Hepatocyte (in vitro differentiated cells): Measurements from ENCODE around the gene PNMA8C. TPM values are rescaled to one million over a fixed set of nuclear protein-coding genes. Genes with fewer than 3 reads are reported as not detected.

Source experiments
- DNase-seq: peaks from one replicate; pipeline ENCODE4 v3.0.0-alpha.2; 2016; ENCODE audit warnings: low spot score
- H2AFZ ChIP-seq: fragments of 200-600 bp; sonication (generic); 2 replicates; pipeline ENCODE4 v1.6.0; 2016; ENCODE audit warnings: antibody characterized with exemption, mild to moderate bottlenecking
- H3K27ac ChIP-seq: fragments of 200-600 bp; sonication (generic); 2 replicates; pipeline ENCODE4 v1.5.1; 2016; ENCODE audit warnings: mild to moderate bottlenecking
- H3K27me3 ChIP-seq: fragments of 200-600 bp; sonication (generic); 2 replicates; pipeline ENCODE4 v1.6.1; 2016
- H3K36me3 ChIP-seq: fragments of 200-600 bp; sonication (generic); replicated peaks from 2 replicates; pipeline ENCODE4 v1.5.1; 2016; ENCODE audit warnings: low read depth; ENCODE audit not compliant: insufficient read depth
- H3K4me1 ChIP-seq: fragments of 200-600 bp; sonication (generic); 2 replicates; pipeline ENCODE4 v1.5.1; 2016; ENCODE audit warnings: mild to moderate bottlenecking, moderate library complexity; ENCODE audit not compliant: insufficient read depth
- H3K4me2 ChIP-seq: fragments of 200-600 bp; sonication (generic); 2 replicates; pipeline ENCODE4 v1.6.0; 2016
- H3K4me3 ChIP-seq: fragments of 200-600 bp; sonication (generic); 2 replicates; pipeline ENCODE4 v1.5.1; 2016; ENCODE audit warnings: mild to moderate bottlenecking
- H3K79me2 ChIP-seq: fragments of 200-600 bp; sonication (generic); 2 replicates; pipeline ENCODE4 v1.6.0; 2017; ENCODE audit warnings: mild to moderate bottlenecking
- H3K9me2 ChIP-seq: fragments of 200-600 bp; sonication (generic); replicated peaks from 2 replicates; pipeline ENCODE4 v1.6.0; 2017; ENCODE audit warnings: mild to moderate bottlenecking; ENCODE audit not compliant: insufficient read depth
- H3K9me3 ChIP-seq: fragments of 200-600 bp; sonication (generic); 2 replicates; pipeline ENCODE4 v1.5.1; 2016; ENCODE audit warnings: low read depth, mild to moderate bottlenecking
- H4K20me1 ChIP-seq: fragments of 200-600 bp; sonication (generic); 2 replicates; pipeline ENCODE4 v1.6.0; 2016; ENCODE audit warnings: mild to moderate bottlenecking; ENCODE audit not compliant: insufficient read depth, poor library complexity, severe bottlenecking
- EZH2 ChIP-seq: fragments of 200-600 bp; sonication (generic); IDR thresholded peaks from 2 replicates; pipeline ENCODE4 v1.6.1; 2016; ENCODE audit warnings: antibody characterized with exemption, mild to moderate bottlenecking, borderline replicate concordance
- EZH2phosphoT487 ChIP-seq: fragments of 200-600 bp; sonication (generic); IDR thresholded peaks from one replicate; pipeline ENCODE4 v1.6.1; 2018; ENCODE audit warnings: antibody characterized with exemption, mild to moderate bottlenecking, low read depth, moderate library complexity; ENCODE audit not compliant: unreplicated experiment, severe bottlenecking
- WGBS: methylation state at CpG from one replicate; pipeline ENCODE4 v1.1.6; 2016; ENCODE audit warnings: low lambda C conversion rate; ENCODE audit errors: missing lambda C conversion rate; 5-methylcytosine and 5-hydroxymethylcytosine counted together
- polyA plus RNA-seq: library from polyadenylated mRNA; unstranded; fragments of >200 nt; fragmentation: Nextera tagmentation; extraction: Ambion mirVana; gene quantifications from 2 replicates; pipeline ENCODE4 v1.2.1, GENCODE V29; 2016
- total RNA-seq: library from RNA; depleted of rRNA; stranded (reverse); fragments of >200 nt; gene quantifications from 2 replicates; pipeline ENCODE4 v1.2.3, GENCODE V29; 2014
- TF ChIP-seq, protein P1 (sequence below): fragments of 200-600 bp; sonication (generic); IDR thresholded peaks from 2 replicates; pipeline ENCODE4 v1.5.1; 2016; ENCODE audit warnings: antibody characterized with exemption, mild to moderate bottlenecking; ENCODE audit not compliant: poor library complexity

PNMA8C gene
- total and polyA plus RNA-seq, 2 experiments from 2014 or later = 0.27 TPM; not detected in 1

DNA sequence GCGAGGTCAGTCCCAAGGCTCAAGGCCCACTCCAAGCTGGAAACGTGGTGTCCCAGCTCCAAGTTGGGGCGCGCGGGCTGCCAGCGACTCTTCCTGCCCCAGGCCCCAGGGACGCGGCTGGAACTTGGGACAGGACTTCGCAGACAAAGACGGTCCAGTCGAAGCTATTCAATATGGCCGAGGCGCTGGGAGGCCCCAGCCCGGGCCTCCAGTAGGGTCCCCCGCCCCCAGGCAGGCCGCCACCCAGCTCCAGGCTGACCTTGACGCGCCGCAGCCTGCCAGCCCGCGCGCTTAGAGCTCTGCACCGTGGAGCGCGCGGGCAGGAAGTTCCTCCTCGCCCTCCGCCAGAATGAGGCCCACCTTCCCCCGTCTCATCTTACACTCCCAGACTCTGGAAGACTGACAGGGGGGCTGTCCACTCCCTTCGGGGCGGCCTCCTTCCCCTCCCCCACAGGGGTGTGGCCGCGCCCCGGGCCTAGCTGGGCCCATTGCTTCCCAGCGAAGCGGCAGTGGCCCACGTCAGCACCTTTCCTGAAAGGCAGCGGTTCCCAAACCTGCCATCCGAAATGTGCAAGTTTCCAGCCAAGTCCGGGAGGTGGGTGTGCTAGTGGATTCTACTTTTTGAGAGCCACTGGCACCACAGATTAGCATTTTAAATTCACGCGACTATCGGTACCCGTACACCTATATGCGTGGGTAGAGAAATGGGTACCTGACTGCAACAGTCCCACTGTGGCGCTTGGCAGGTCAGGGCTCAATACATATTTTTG lies 15.3 kb downstream of the PNMA8C start, which contains the start of gene CCDC8:
TSS of gene CCDC8 (minus strand) at position 303 of the 770 bp plus-strand sequence. CDS start 754 bp downstream, outside the sequence.
- peaks cover 21% of the 10 kb centered on the region for H4K20me1 ChIP-seq
- H3K4me2 ChIP-seq = peak within 1 kb of the TSS; percentile 95
- 11% methylated on average over 33 of the region's 46 CpGs for whole genome bisulfite sequencing
- no peaks in the 10 kb centered on the region for H3K9me3 ChIP-seq
- DNase-seq = peak; percentile 97
- H3K27ac ChIP-seq = peak within 1 kb of the TSS; percentile 94
- H3K79me2 ChIP-seq = peaks cover 33% of the 10 kb centered on the region
- TF ChIP-seq EZH2 (no peak), EZH2phosphoT487 (no peak)
- TF ChIP-seq, protein P1, sequence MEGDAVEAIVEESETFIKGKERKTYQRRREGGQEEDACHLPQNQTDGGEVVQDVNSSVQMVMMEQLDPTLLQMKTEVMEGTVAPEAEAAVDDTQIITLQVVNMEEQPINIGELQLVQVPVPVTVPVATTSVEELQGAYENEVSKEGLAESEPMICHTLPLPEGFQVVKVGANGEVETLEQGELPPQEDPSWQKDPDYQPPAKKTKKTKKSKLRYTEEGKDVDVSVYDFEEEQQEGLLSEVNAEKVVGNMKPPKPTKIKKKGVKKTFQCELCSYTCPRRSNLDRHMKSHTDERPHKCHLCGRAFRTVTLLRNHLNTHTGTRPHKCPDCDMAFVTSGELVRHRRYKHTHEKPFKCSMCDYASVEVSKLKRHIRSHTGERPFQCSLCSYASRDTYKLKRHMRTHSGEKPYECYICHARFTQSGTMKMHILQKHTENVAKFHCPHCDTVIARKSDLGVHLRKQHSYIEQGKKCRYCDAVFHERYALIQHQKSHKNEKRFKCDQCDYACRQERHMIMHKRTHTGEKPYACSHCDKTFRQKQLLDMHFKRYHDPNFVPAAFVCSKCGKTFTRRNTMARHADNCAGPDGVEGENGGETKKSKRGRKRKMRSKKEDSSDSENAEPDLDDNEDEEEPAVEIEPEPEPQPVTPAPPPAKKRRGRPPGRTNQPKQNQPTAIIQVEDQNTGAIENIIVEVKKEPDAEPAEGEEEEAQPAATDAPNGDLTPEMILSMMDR = no peak
- H3K4me1 ChIP-seq = peaks cover 53% of the 10 kb centered on the region
- H3K27me3 ChIP-seq = no peaks in the 10 kb centered on the region
- peak within 1 kb of the TSS; percentile 77 for H3K4me3 ChIP-seq
- H2AFZ ChIP-seq = peak within 1 kb of the TSS; percentile 45
- H3K9me2 ChIP-seq = no peaks in the 10 kb centered on the region
- H3K36me3 ChIP-seq = no peaks in the 10 kb centered on the region

DNA sequence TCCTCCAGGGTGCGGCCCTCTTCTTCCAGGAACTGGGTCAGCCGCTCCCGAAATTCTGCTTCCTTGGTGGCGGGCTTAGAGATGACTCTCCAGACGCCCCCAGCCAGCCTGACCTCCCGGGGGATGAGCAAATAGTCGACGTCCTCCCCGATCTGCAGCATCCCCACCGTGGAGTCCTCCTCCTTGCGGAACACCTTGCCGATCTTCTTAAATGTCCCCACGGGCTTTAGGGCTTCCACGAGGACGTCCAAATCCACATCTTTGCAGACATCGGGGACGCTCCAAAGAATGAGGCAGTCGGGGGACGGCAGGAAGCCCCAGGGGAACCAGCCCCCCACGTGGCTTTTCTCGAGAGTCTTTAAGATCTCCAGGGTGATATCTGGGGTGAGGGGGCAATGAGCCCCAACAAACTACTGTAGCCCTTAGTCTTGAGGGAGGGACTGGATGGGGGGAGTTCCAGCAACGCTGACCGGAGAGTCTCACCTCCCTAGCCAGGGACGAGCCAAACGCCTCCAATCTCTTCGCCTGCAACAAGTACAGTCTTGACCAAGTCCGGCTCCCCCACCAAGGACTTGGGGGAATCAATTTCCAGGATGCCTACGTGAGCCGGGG lies 16.0 kb downstream of the PNMA8C start:
- Histone ChIP-seq H3K9me3 (no peaks in the 10 kb centered on the region), H3K4me2 (peak overlapping the region; percentile 95), H3K4me1 (peaks cover 59% of the 10 kb centered on the region), H3K27me3 (no peaks in the 10 kb centered on the region), H3K9me2 (no peaks in the 10 kb centered on the region), H3K79me2 (peaks cover 35% of the 10 kb centered on the region), H3K36me3 (no peaks in the 10 kb centered on the region), H2AFZ (peak overlapping the region; percentile 28), H3K27ac (peak overlapping the region; percentile 94), H3K4me3 (peak overlapping the region; percentile 77), H4K20me1 (peaks cover 21% of the 10 kb centered on the region)
- 4% methylated on average over 28 of the region's 29 CpGs for WGBS
- no peak for DNase-seq
- TF ChIP-seq, protein P1 = no peak
- TF ChIP-seq EZH2 (no peak), EZH2phosphoT487 (no peak)

DNA sequence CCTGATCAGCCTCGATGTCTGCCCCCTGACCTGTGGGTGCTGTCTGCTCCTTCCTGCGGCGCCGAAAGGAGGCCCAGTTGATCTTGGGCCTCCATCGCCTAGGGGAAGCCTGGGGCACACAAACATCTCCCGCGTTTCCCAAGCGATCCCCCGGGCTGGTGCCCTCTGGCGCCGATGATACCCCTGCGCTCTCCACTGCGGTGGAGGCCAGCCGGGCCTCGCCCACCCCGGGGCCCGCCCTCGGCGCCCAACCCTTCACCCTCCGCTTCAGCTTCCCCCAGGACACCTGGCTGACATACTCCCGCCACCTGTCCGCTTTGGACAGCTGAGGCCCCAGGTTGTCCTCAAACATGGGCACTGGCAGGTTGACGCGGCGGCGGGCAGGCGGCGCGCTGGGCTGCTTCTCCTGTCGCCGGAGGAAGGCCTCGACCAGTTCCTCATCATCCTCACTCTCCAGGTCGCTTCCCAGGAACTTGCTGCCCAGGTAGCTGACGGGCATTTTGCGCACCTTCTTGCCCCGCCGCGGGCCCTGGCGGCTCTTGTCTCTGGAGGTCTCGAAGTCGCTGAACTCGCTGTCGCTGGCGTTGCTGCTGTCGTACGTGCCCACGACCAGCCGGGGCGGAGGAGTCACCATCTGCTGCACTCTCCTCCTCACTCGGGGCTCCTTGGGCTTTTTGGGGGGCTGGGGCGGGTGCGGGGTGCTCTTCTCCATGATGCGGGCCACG lies 16.6 kb downstream of the PNMA8C start:
- peaks cover 65% of the 10 kb centered on the region for H3K4me1 ChIP-seq
- no peaks in the 10 kb centered on the region for H3K36me3 ChIP-seq
- peak overlapping the region; percentile 77 for H3K4me3 ChIP-seq
- peaks cover 21% of the 10 kb centered on the region for H4K20me1 ChIP-seq
- no peaks in the 10 kb centered on the region for H3K27me3 ChIP-seq
- peaks cover 39% of the 10 kb centered on the region for H3K79me2 ChIP-seq
- peak; percentile 40 for DNase-seq
- H2AFZ ChIP-seq = no peak overlapping the region
- H3K9me2 ChIP-seq = no peaks in the 10 kb centered on the region
- H3K9me3 ChIP-seq = no peaks in the 10 kb centered on the region
- TF ChIP-seq EZH2 (no peak), EZH2phosphoT487 (no peak)
- TF ChIP-seq, protein P1 = no peak
- H3K4me2 ChIP-seq = peak overlapping the region; percentile 95
- WGBS = 10% methylated on average over 42 of the region's 54 CpGs
- H3K27ac ChIP-seq = peak overlapping the region; percentile 94
